Fibroblast of pulmonary artery (primary cell): ENCODE measurements around the gene CCDC126.
"Not testable (repeated sequence)": the region's sequence is repeated elsewhere in the genome, so short reads cannot be mapped to it uniquely, and the experiment has no call there.

Experiments used
- DNase-seq: peaks from one replicate; pipeline ENCODE4 v3.0.0-alpha.2; 2010; ENCODE audit warnings: low read depth
- H3K4me3 ChIP-seq: replicated peaks from 2 replicates; pipeline ENCODE4 v1.5.1; 2011; ENCODE audit warnings: low read depth, mild to moderate bottlenecking, control low read depth, low read length, moderate library complexity
- TF ChIP-seq, protein P1 (sequence below): IDR thresholded peaks from 2 replicates; pipeline ENCODE4 v1.5.1; 2011; ENCODE audit warnings: mild to moderate bottlenecking, control low read depth, low read length, inconsistent platforms; ENCODE audit errors: missing control alignments

The CCDC126 gene, protein sequence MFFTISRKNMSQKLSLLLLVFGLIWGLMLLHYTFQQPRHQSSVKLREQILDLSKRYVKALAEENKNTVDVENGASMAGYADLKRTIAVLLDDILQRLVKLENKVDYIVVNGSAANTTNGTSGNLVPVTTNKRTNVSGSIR

DNA sequence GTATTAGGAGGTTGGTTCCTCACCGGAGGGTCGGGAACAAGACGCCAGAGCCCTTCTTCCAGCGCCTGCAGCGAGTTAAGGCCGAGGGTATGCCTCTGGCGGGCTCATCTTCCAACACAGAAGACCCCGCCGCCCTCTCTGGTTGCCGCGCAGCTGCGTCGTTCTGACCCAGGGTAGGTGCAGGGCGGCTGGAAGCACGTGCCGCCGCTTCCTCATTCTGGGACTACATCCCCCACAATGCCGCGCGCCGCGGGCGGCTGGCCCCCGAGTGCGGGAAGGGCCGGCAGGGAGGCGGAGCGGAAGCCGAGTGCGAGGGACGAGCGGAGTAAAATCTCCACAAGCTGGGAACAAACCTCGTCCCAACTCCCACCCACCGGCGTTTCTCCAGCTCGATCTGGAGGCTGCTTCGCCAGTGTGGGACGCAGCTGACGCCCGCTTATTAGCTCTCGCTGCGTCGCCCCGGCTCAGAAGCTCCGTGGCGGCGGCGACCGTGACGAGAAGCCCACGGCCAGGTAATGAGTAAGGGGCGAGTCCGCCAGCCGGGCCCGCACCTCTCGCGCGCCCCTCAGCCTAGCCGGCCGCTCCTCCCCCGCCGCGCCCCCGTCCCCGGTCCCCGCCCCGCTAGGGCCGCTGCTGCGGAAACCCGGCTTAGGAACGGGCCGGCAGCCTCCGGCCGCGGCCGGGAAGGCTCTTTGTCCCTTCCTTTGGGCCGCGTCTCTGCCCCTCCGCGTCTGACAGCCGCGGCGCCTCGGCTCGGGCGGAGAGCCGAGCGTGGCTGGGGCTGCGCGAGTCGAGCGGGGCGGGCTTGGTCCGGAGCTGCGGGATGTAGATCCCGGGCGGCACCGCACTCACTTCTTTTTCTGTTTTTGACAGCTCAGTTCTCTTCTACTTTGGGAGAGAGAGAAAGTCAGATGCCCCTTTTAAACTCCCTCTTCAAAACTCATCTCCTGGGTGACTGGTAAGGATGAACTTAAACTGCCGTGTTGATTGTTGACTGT lies at the start of gene CCDC126:
Gene CCDC126, plus strand, starts transcription at position 289 of the 998 bp plus-strand sequence. CDS start 13,934 bp downstream, outside the sequence.
- peak; percentile 92 for DNase-seq
- peak within 1 kb of the TSS; percentile 76 for H3K4me3 ChIP-seq
- TF ChIP-seq, protein P1, sequence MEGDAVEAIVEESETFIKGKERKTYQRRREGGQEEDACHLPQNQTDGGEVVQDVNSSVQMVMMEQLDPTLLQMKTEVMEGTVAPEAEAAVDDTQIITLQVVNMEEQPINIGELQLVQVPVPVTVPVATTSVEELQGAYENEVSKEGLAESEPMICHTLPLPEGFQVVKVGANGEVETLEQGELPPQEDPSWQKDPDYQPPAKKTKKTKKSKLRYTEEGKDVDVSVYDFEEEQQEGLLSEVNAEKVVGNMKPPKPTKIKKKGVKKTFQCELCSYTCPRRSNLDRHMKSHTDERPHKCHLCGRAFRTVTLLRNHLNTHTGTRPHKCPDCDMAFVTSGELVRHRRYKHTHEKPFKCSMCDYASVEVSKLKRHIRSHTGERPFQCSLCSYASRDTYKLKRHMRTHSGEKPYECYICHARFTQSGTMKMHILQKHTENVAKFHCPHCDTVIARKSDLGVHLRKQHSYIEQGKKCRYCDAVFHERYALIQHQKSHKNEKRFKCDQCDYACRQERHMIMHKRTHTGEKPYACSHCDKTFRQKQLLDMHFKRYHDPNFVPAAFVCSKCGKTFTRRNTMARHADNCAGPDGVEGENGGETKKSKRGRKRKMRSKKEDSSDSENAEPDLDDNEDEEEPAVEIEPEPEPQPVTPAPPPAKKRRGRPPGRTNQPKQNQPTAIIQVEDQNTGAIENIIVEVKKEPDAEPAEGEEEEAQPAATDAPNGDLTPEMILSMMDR, result no peak

DNA sequence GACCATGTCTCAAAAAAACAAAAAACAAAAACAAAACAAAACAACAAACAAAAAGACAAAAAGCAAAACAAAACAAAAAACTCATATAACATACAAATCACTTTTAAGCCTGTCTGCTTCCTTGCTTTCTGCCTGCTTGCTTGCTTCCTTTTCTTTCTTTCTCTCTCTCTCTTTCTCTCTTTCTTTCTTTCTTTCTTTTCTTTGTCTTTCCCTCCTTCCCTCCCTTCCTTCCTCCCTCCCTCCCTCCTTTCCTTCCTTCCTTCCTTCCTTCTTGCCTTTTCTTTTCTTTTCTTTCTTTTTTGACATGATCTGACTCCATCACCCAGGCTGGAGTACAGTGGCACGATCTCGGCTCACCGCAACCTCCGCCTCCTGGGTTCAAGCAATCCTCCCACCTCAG lies 49.5 kb upstream of the CCDC126 start:
- DNase-seq, result no peak
- TF ChIP-seq, protein P1, result no peak
- H3K4me3 ChIP-seq, result no peak overlapping the region

DNA sequence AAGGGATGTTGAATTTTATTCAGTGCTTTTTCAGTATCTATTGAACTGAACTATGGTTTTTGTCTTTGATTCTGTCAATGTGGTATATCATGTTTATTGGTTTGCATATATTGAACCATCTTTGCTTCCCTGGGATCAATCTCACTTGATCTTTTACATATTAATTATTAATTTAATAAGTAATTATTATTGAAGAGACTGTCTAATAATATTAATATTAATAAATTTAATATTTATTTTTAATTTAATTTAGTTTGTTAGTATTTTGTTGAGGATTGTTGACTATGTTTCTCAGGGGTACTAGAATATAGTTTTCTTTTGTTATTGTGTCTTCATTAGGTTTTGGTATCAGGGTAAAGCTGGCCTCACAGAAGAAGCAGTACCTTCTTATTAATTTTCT lies 38.9 kb upstream of the CCDC126 start:
- DNase-seq, result no peak
- H3K4me3 ChIP-seq, result no peak overlapping the region
- TF ChIP-seq, protein P1, result no peak

DNA sequence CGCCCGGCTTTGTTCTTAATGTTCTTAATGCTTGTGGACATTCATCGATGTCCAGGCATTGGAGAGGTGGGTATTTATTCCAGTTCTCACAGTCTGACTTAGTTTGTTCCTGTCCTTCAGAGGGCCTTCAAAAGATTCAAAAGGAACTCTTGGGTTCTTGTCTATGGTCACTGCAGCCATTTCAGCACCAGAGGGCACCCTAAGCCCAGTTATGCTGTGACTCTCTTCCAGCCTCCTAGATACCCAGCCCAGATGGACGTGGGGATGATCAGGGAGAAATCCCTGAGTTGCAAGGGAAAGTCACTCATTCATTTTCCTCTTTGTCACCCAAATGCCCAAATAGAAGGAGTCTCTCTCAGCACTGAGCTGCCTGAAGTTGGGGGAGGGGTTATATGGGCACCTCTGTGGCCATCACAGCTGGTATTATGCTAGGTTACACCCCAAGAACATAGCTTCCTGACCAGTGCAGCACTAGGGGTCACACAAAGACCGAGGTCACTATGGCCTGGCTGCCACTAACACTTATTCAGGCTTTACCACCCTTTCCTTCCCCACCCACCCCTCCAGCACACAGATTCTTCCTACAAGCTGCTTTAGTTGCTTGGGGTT lies 26.5 kb upstream of the CCDC126 start:
- no peak overlapping the region for H3K4me3 ChIP-seq
- TF ChIP-seq, protein P1, result peak; percentile 94
- peak; percentile 86 for DNase-seq

DNA sequence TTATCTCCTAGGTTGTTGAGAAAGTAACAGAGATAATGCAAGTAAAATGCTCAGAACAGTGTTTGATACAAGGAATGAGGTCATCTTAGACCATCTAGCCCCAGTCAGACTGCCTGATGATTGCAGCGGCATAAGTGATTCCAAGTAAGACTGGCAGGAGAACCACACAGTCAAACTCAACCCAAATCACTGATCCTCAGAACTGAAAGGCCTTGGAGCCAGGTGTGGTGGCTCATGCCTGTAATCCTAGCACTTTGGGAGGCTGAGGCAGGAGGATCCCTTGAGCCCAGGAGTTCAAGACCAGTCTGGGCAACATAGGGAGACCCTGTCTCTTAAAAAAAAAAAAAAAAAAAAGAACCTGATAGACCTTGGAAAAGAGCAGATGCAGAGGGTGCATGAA lies 15.2 kb upstream of the CCDC126 start:
- not testable (repeated sequence) for H3K4me3 ChIP-seq, DNase-seq

DNA sequence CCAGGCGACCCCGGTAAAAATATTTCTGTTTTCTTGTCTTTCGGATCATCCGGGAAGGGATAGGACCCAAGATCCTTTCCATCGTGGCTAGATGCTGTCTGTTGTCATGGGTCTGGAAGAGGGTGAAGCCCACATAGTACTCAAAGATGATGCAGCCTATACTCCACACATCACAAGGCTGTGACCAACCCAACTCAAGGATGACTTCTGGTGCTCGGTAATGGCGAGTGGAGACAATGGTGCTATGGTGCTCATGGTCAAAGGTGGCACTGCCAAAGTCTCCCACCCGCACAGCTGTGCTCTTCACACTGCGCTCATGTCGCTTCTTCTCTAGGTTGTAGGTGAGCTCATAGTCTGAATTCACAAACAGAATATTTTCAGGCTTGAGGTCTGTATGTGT lies 11.9 kb upstream of the CCDC126 start:
- H3K4me3 ChIP-seq, DNase-seq: not testable (repeated sequence)

DNA sequence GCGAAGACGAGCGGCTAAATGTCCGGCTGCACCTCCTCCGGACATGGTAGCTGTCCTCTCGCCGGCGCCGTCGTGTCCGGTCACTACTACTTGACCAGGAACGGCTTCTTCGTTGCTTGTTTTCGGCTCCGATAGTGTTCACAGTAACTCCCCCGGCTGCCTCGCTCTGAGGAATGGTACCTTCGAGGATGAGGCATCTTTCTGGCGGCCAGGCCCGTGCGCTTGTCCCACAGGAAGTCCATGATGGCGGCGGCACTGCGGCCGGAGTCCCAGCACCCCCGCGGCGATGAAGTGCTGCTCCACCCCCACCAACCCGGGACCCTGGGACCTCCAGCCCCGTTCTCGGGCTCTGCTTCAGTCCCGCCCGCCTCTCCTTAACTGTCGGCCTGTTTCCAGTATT lies 11.0 kb upstream of the CCDC126 start:
- TF ChIP-seq, protein P1, result no peak
- no peak overlapping the region for H3K4me3 ChIP-seq
- DNase-seq, result no peak
